K562 (cell line): ENCODE results near the gene CMSS1. TPM values are rescaled to one million over a fixed set of nuclear protein-coding genes. Genes with fewer than 3 reads are reported as not detected.

ENCODE experiments used
- EHMT2 ChIP-seq: fragments of 450-650 bp; IDR thresholded peaks from 2 replicates; pipeline ENCODE4 v1.6.1; 2018; ENCODE audit warnings: antibody characterized with exemption
- KDM2B ChIP-seq: fragments of 250-450 bp; sonication (Bioruptor Pico); IDR thresholded peaks from 2 replicates; pipeline ENCODE4 v1.8.0; 2021; ENCODE audit warnings: mild to moderate bottlenecking, moderate library complexity
- NCOA6 ChIP-seq: fragments of 450-650 bp; IDR thresholded peaks from 2 replicates; pipeline ENCODE4 v1.6.1; 2017; ENCODE audit warnings: mild to moderate bottlenecking
- POLR3A ChIP-seq: IDR thresholded peaks from 2 replicates; pipeline ENCODE4 v1.6.1; 2011; ENCODE audit warnings: borderline replicate concordance, mild to moderate bottlenecking, moderate library complexity; ENCODE audit not compliant: insufficient read length, insufficient read depth; ENCODE audit errors: extremely low read depth
- RERE ChIP-seq: sonication (generic); formaldehyde crosslinking; IDR thresholded peaks from 2 replicates; pipeline ENCODE4 v1.8.0; 2023; ENCODE audit warnings: missing genetic modification reagents, mild to moderate bottlenecking, borderline replicate concordance
- SAP30 ChIP-seq: fragments of 200-600 bp; sonication (generic); IDR thresholded peaks from 2 replicates; pipeline ENCODE4 v1.6.1; 2012; ENCODE audit warnings: borderline replicate concordance, low read depth, mild to moderate bottlenecking, moderate library complexity, low read length, control low read depth, inconsistent platforms; ENCODE audit not compliant: insufficient read depth, poor library complexity, severe bottlenecking
- SMC3 ChIP-seq: conservative IDR thresholded peaks from 2 replicates; pipeline ENCODE4 v1.6.1; 2011; ENCODE audit warnings: low read depth, low read length, improper control_type of control experiment; ENCODE audit not compliant: insufficient read depth
- TCF7 ChIP-seq: sonication (generic); IDR thresholded peaks from 2 replicates; pipeline ENCODE4 v1.6.1; 2016; ENCODE audit warnings: antibody characterized with exemption, borderline replicate concordance
- polyA plus RNA-seq, 8 experiments: library from polyadenylated mRNA; depleted of rRNA in 4 of 8; stranded (reverse) in 5 of 8; unstranded in 3 of 8; fragments of >200 nt; fragmentation: Nextera tagmentation in 2 of 8; fragmentation: Illumina TruSeq in 1 of 8; extraction: Ambion mirVana in 2 of 8; extraction: Trizol in 1 of 8; gene quantifications; 2 replicates each; pipeline versions ENCODE4 v1.2.1 to v1.2.3, GENCODE V29; 2011 to 2014; ENCODE audit warnings: inconsistent platforms in 1 of 8, missing spikeins in 1 of 8
- total RNA-seq, 7 experiments: library from RNA; depleted of rRNA in 6 of 7; stranded (reverse); fragments of >200 nt in 6 of 7; fragmentation: Illumina TruSeq in 2 of 7; extraction: Trizol in 2 of 7; gene quantifications; 2 replicates each; pipeline versions ENCODE4 v1.2.1 to v1.2.3, GENCODE V29; 2011 to 2021; ENCODE audit warnings: low replicate concordance in 1 of 7

The CMSS1 gene
- total and polyA plus RNA-seq, 9 of the 15 experiments (the other 6 are each of a cell fraction or from before 2014, with no cell fraction given) = 46.9 to 109 (median 72.3) TPM

- TF ChIP-seq RERE (CRISPR knock-in tag) = no peak
- TF ChIP-seq POLR3A = no peak
- TF ChIP-seq EHMT2 = no peak
- TF ChIP-seq SAP30 = no peak
- TF ChIP-seq TCF7 = no peak
- TF ChIP-seq NCOA6 = no peak
- TF ChIP-seq KDM2B (CRISPR knock-in tag) = no peak
- TF ChIP-seq SMC3 = 0 out of 2 replicates have a peak, but pooled peaks have one; percentile 26
Observed at GRCh38 chr3:99808163-99808794, 9.4 kb upstream of the CMSS1 start (continued).
